HG03108 (cell line): ENCODE measurements around the gene GRIA1.

Experiments
- ATAC-seq: cut with Tn5 transposase; IDR thresholded peaks from one replicate; pipeline ENCODE4 v1.9.1; 2021; ENCODE audit warnings: moderate library complexity; ENCODE audit not compliant: unreplicated experiment

The GRIA1 gene

DNA sequence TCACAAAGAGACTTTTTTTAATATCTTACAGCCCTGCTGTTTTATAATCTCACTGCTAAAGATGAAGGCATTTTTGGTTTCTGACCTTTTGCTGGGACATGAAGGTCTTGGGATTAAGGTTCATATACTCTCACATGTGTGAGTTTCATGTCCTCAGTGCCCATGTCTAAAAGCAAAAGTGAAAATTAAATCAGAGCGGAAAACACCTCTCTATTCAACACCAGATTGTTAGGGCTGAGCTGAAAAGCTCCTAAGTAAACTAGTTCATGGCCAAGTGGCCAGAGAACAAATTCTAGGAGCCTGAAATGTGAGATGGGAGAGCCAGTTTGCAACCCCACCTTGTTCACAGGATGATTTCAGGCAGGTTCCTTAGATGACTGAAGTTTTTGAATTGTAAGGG, 110.9 kb downstream of the GRIA1 start:
- peak; percentile 78 for ATAC-seq

DNA sequence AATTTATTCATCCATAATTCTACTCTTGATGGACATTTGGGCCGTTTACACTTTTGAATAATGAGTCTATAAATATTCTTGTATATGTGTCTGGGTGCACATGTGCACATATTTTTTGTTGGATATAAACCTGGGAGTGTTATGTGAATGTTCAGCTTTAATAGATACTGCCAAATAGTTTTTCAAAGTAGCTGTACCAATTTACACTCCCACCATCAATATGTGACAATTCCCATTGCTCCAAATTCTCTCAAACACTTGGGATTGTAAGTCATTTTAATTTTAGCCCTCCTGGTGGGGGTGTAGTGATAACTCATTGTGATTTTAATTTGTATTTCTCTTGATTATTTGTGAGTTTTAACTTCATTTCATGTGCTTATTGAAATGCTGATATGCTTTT, 114.9 kb downstream of the GRIA1 start:
- ATAC-seq, result no peak

DNA sequence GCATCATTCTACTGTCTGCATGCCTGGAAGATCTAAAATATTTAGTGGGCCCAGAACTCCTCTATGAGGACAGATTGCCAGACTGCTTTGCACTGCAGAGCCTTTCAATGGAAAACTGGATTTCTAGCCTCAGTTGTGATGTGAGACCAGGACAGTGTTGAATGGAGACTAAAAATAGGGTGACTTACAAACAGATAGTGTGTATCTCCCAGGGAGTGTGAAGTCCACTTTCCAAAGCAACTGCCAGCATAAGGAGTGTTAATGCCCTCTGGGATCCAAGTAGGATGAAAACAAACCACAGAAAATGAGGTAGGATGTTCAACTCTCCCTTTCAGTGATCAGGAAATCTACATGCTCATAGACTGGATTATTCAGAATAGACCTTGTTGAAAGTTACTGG, 119.5 kb downstream of the GRIA1 start:
- no peak for ATAC-seq

DNA sequence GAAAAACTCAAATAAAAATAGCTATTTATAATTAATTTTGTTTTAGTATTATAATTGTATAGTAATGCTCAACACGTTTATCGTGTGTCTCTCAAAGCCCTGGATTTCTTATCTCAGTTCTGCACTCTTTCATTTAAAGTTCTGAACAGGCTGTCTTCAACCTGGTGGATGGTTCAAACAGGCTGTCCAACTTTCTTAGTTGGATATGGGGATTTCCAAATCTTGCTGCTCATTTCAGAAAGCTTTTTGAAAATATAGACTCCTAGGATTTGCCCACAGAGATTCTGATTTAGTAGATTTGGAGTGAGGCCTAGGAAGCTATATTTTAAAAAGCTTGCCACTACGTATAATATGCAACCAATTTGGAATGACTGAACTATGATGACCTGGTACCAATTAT, 120.3 kb downstream of the GRIA1 start:
- no peak for ATAC-seq

DNA sequence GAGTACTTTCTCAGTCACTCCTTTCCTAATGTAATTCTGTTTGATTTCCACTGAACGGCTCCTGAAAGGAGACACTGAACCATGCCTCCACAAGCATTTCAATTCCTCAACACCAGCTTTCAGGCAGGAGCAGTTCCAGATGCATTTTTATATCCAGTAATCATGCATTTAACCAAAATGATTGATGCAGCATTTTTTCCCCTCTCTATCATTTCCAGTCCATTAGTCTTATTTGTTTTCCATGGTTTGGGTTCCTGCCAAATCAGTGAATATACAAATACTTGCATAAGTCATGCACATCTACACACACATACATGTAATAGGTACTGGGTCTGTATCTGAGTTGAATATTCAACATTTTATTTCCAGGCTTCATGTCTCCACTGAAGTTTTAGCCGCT, 122.7 kb downstream of the GRIA1 start:
- ATAC-seq, result no peak

DNA sequence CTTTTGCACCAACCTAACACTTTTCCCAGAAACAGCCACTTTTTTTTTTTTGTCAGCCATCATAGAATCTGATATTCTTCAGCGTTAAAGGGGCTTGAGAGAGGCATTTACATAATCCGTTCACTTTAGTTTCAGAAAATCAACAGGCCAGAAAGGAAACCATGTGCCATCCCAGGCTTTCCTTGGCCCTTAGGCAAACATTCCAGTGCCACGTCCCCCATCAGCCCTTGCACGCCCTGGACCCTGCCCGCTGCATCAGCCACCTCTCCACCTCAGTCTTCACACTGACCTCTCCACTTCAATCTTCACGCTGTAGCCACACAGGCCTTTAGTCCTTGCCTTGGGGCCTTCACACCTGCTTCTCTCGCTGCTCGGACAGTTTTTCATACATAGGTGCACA, 123.2 kb downstream of the GRIA1 start:
- ATAC-seq, result no peak

DNA sequence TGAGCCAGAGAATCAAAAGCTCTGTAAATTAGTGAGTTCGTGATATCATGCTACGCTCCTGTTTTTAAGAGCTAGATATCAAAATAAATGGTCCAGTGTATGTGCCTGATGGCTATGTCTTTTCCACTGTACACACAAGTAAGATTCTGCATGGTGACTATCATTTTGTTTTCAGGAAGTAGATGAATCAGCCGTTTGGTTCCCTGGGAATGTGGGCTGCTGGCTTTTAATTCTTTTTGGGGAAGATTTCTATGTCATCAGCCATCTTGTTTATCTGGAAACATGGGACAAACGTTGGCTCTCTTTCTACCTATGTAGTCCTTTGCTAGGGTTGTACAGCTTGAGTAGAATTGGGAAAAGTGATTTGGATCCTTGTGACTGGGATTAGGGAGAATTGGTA, 126.7 kb downstream of the GRIA1 start:
- no peak for ATAC-seq

DNA sequence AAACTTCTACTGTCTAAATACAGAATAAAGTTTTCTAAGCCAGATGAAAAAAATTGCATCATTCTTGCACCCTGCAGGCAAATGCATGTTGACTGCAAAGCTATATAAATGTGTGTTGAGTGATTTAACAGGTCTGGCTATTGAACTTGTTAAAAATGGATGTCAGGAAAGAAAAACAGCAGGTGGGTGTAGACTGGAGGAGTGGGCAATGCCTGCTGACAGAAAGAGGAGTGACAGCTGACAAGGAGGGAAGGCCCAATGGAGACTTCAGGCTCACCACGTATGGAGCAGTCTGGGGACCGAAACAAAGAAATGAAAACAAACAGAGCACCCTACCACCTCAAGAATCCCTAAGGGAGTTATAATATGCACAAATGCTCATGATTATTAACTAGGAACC, 127.8 kb downstream of the GRIA1 start:
- no peak for ATAC-seq

DNA sequence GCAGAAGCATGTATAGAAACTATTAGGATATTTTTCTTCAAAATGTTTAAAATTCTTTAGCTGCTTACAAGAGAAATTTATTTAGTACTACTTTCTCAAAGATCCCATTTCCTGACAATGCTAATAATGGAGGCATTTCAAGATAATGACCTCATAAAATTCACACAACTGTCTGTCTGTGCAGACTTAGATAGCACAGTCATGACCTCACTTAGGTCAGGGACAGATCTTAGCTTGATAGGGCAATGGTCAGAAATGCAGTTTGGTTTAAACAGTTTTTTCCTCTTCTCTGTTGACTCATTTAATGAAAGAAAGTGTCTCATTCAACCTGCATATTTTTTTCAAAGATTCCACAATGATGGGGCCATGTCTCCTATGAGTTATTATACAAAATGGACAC, 128.4 kb downstream of the GRIA1 start:
- no peak for ATAC-seq

DNA sequence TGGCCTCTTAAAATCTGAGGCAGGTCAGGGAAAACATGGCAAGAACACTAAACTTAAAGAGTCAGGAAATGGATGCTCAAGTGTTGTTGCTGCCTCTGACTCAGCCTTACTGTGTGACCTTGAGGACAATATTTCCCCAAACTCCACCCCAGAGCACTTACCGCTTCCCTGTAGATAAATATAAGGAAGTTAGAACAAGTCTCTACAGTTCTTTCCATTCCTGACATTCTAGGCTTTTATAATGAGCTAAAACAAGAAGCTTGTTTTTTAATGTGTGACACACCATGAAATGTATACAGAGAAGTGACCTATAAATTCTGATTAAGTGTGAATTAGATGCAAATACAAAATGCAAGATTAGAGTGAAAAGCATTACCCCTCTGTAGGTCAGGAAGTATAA, 129.3 kb downstream of the GRIA1 start:
- no peak for ATAC-seq

DNA sequence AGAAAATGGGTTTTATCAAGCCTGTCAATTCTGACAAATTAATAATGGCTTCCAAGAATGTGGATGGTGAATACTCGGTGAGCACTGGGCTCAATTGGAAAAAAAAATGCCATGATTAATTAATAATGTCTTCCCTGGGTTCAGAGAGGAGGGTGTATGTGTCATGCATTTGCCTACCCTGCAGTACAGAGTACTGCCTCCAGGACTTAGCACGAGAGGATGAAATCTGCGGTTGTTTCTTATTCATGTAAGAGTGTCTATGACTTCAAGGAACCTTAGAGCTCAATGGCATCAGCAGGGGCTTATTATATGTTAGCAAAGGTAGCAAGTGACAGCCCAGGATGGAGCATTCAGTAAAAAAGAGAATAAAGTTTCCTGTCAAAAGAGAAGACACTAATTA, 132.7 kb downstream of the GRIA1 start:
- no peak for ATAC-seq

DNA sequence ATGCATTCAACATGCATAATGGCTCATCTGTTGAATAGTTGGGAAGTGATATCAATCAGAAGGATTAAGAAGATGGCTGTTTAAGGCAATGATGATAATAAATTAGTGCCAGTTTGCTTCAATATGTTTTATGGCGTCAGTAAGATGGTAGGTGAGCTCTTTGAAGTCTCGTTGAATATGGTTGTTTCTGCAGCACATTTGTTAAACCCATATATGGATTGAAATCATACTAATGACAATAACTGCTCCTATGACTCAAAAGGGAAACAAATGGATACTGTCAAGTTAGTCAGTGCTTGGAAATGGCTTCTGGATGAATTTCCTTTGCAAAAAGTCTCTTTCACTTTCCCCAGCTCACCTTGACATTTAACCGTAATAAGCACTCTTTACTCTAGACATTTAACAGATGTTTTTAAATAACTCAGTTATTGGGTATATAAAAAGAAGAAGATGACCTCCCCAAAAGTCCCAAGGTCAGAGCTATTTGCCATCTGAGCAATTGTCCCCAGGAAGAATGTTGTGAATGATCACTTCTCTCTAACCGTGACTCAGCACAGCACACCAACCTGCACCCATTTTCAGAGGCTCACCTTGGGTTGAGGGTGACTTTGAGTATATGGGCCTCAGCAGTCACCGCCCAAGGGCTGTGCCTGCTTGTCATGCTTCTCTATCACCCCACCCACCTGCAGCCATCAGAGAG, 133.4 kb downstream of the GRIA1 start:
- no peak for ATAC-seq

DNA sequence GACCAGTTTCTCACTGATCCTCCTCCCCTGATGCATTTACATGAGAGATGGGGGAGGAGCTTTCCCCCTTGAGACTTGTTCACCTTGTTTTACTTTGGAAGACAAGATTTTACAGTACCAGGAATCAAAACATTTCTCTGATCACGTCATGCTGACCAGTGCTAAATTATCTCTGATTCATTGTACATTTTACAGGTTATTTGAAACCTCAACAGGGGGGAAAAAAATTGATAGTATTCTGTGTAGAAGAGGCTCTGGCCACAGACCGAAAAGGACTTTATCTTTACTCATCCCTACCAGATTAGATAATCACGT, 133.9 kb downstream of the GRIA1 start:
- ATAC-seq, result no peak

DNA sequence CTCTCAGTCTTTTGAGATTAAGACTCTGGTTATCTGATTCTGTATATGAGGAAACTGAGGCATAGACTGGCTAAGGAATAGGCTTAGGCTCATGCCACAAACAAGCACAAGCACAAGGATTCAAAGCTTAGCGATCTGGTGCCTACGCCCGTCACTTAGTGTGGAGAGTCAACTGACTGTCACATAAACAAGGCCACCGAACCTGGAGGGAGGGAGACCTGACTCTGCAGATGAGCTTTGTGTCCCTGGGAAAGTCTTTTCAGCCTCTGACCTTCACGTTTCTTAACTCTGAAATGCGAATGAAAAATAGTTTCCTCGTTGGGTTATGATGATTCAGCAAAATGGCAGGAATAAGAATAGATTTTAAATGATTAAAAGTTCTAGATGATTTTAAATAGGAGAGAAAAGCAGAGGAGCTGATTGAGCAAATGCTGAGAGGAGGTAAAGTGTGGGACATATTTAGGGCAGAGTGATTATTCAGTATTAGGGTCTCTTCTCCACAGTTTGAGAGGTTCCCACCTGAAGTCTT, 135.4 kb downstream of the GRIA1 start:
- no peak for ATAC-seq

DNA sequence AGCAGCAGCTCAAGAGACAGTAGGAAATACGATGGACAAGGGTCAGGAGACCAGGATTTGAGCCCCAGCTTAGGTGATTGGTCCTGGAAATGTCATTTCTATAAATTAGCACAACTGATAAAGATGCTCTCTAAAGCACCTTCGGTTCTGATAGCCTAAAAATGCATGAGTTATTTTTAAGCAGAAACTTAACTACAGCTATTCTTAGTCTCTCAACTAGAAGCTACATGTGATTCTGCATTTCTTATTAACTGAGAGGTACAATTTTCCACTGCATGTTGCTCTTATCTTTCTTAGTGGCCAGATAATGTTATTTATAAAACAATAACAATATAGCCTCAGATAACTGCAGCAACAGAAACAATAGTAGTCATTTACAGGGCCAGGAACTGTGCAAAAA, 136.4 kb downstream of the GRIA1 start:
- ATAC-seq, result no peak

DNA sequence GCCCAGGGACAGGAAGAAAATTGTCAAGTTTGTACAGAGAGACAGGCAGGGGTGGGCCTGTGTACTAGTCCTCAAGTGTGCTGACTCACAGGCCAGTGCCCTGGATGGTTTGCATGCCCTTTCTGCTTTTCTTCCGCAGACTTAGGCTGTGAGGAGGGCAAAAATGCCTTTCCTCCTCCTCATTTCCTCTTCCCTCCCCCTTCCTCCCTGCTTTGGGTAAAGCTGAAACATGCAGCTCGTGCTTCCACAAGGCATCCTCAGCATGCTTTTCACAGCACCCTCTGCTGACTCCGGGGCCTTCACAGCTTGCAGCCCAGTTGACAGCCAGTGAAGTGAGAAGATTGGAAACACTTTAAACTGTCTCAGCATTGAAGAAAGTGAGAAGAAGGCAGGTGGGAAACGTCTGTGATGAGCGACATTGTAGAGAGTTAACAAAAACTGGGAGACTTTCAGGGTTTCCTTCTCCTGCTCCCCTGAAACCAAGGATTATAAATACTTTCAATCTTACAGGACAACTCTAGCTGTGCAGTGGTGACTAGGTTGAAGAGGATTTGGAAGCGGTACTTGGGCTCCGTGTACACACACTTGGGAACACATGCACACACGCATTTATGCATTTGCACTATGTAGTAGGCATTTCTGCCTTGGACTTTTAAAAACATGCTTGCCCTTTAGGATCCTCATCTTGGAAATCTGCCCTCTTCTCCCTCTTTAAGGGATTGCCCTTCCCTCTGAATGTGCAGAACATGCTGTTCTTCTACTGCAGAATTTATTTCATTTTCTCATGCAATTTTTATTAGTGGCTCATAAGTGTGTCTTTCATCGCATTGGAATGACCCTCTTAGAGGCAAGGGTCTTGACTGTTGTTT, 138.8 kb downstream of the GRIA1 start:
- ATAC-seq, result no peak

DNA sequence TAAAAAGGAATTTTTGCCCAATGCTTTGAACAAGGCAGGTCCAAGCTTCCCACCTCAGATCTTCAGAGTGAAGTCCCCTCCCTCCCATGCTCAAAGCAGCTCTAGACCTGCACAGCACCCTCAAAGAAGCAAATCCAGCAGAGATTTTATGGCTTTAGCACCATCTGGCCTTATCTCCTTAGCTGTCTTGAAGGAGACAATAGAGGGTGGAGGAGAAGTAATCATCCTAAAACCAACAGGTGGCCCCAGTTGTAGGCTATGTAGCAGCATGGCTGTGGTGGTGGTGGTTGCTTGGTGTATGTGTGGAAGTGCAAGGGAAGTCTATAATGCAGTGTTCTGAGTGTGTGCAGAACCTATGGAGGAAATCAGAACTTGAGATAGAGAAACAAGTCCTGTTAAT, 140.1 kb downstream of the GRIA1 start:
- no peak for ATAC-seq

DNA sequence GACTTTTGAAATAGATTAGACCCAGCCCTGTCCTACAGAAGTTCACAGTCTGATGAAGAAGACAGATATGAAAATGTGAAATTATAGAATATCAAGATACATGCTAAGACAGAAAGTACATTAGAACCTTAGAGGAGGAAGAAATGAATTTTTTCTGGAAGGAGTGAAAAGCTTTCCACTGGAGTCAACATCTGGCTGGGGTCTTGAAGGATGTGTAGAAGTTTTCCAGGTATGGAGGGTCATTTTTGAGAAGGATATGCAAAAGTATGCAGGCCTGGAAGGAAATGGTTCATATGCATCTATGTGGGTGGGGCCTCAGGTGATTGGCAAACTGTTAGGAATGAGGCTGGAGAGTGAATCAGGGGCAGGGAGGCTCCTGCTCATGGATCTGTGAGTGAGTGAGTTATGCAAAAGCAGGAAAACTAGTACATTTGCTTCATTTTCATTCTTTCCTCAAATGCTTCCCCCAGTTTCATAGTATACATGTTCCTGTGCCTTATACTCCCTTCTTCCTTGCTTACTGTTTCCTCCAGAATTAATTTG, 142.3 kb downstream of the GRIA1 start:
- ATAC-seq, result no peak

DNA sequence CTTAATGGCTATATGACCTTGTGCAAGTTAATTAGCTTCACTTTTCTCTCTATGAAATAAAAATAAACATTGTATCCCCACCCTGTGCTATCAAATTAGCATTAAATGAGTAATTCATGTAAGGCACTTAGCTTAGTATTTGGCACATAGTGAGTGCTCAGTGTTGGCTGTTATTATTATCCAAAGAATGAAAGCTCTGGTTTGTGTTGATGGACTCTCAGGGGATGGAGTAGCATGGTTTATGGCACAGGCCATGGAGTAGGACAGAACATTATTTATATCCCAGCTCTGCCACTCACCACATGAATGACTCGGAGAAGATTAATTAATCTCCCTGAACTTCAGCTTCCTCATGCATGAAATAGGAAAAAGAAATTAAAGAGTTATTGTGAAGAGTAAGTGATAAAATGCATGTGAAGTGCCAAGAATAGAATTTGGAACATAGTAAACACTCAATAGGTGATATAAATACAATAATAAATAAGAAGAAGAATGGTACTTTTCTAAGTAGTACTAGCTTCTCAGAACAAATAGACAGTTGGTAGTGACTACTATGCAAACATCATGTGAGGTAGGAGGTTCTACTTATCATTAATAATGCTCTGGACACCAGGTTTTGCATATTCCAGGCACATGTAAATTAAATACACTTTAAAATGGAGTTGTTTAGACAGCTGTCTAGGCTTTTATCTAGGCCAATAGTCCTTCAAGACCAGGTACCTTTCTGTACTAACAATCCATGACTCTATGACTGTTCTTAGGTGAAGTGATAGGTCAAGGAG, 146.4 kb downstream of the GRIA1 start:
- ATAC-seq, result no peak

DNA sequence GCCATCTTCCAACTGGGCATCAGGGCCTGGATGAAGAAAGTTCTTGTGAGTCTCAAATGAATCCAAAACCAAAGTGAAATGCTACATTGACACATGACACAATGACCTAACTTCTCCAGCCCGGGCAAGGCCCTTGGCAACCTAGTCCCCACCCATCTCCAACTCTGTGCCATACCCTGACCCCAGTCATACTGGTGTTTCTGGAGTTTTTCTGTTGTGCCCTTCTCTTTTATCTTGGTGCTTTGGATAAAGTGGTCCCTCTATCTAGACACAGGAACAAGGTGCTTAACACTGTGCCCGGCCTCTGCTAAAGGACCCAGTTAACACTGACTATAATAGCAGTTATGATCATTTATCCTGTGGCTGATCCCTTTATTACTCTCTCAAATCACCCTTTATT, 149.8 kb downstream of the GRIA1 start:
- ATAC-seq, result no peak

DNA sequence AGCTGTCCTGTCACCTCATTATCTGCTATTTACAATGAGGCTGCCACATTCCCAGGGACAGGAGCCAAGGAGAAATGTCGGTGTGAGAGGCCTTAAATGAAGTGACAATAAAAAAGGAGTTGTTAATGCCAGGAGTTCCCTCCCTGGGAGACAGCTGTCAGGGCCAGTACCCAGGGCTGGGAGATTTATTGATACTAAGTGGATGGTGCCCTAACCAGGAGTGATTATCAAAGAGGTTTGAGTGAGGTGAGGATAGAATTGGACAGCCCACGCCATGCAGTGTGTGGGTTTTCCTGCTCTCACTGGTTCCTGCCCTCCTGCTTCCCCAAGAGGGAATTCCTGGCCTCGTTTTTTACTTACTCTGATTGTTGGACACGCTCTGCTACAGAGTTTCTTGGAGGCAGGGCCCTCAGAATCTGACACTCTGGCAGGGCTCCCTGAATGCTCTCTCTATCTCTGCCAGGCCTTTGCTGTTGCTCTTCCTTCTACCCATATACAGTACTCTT, 150.8 kb downstream of the GRIA1 start:
- no peak for ATAC-seq
